ENCODE data around the gene ABCA2.
"Not testable (repeated sequence)": the region's sequence is repeated elsewhere in the genome, so short reads cannot be mapped to it uniquely, and the experiment has no call there.

ABCA2 gene

DNA sequence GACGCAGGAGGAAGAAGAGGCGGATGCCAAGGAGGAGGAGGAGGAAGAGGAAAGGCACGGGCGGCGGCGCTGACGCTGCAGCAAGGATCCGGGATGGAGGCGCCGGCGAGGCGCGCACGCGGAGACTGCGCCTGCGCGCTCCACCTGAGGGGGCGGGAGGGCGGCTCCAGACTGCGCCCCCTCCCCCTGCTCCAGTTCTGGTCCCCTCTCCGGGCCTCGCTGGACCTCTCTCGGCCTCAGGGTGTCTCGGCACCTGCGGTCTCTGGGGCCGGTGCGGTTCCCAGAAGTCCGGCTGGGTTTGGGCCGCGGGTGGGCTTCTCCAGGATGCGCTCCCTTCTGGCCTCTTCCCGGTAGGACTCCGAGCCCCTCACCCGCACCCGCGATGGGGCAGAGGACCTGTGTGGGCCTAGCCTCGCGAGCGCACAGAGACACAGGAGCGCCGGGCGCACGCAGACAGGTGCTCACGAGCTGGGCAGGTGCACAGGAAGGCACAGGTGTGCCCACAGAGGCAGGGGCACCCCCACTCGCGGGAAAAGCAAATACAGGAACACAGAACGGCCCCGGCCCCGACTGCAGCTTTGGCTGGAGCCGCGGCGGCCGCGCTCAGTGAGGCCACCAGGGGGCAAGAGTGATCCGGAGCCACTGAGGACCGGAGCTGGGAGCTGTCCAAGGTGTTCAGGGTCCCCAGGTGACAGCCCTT, 18.2 kb upstream of the ABCA2 start, which contains the start of gene NPDC1:
TSS of gene NPDC1 (minus strand) at position 90 of the 700 bp plus-strand sequence. CDS start 188 bp downstream, outside the sequence.
- in situ Hi-C loops (cut with MboI; ENCODE audit: low sequenced_read_pairs) = no loop called here

- in situ Hi-C loops (cut with MboI; ENCODE audit: low sequenced_read_pairs) = no loop called here
These were observed 17.5 kb upstream of the ABCA2 start for GRCh38 chr9:137045294-137046087.

DNA sequence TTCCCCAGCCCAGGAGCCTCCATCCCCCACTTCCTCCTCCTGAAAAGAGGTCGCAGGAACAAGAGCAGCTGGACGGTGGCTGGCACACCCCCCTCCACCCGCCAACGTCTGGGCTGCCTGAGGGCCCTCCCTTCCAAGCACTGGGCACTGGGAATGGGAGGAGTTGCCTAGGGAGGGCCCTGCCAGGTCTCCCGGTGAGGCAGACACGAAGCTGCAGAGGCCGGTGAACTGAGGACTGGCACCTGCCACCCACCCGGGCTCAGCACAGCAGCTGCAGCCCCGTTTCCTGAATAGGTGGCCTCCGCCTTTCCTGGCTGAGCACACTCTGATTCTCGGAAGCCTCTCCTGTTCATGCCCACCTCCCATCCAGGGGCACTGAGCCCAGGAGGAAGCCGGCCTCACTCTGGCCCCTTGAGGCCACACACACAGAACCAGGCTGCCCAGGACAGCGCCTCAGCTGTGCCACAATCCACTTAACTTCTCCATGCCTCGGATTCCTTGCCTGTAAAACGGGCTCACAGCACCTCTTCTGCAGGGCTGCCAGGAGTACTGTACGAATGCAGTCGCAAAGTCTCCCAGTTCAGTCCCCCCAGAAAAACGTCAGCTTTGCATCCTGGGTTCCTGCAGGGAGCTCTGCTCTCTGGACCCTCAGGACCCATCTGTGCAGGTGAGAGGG, 16.6 kb upstream of the ABCA2 start:
- in situ Hi-C loops (cut with MboI; ENCODE audit: low sequenced_read_pairs) = no loop called here

DNA sequence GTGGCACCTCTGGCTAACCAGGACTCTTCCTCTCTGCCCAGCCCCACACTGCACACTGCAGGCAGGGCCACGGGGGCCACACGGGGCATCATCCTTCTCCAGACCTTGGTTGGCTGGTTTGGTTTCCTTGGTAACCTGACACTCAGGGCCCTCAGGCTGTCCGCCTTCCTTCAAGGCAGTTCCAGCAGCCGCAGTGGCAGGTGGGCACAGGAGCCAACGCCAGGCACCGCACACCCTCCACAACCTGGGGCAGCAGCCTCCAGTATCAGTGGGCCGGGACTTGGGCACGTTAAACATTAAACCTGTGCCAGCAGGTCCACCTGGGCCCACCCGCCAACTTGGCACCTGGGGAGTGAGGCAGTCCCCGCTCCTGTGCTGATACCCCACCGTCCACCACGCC, 16.0 kb upstream of the ABCA2 start:
- in situ Hi-C loops (cut with MboI; ENCODE audit: low sequenced_read_pairs) = no loop called here

DNA sequence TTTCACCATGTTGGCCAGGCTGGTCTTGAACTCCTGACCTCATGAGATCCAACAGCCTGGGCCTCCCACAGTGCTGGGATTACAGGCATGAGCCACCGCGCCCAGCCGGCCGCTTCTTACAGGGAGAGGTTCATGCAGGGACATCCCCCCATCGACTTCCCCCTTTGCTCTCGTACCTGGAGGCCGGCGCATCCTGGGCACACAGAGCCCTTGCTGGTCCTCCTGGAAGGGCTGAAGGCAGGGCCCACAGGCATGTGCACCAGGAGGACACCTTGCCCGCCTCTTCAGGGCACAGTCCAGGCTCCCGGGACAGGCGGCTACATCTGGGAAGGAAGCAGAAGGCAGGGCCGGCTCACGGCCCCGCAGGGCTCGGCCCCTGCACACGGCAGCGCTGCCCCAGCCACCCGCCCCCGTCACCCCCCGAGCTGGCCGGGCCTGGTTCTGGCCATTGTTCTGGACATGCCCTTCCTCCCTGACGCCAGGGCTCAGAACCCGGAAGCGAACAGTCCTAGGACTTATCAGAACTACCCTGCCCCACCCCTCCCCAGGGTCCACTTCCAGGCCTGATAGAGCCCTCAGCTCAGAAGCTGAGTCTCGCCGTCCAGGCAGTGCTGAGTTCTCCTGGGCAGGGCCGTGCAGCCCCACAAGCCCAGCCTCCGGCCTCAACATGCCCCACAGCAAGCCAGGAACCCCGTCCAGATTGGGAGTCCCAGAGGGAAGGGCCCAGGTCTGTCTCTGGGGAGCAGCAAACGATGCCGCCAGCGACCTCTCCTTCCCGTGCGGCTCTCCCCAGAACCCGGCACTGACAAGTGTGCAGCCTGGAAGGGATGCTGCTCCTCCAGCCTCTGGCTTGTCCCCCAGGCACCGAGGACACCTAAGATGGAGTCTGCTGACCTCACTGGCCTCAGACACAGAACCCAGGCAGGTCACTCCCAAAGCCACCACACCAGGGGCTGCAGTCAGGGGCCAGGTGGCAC, 15.0 kb upstream of the ABCA2 start:
- in situ Hi-C loops (cut with MboI; ENCODE audit: low sequenced_read_pairs) = no loop called here

GRCh38 chr9:137041124-137041523, 13.1 kb upstream of the ABCA2 start:
- in situ Hi-C loops (cut with MboI; ENCODE audit: low sequenced_read_pairs) = no loop called here

DNA sequence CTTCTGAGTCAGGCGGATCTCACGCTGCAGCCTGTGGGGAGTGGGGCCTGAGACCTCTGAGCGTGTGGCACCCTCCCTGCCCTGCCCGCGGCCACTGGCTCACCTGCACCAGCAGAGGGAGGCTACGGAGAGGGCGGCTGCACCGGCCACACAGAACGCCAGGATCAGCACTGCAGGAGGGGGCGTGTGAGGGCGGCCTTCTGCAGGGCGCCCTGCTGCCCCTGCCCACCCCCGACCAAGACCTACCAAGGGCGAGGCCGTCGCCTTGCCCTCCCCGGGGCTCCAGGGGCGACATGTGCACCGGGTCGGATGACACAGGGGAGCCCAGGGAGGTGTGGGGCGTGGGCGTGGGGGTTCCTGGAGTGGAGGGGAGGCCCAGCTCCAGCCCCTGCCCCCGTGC, 12.5 kb upstream of the ABCA2 start:
- in situ Hi-C loops (cut with MboI; ENCODE audit: low sequenced_read_pairs) = no loop called here

DNA sequence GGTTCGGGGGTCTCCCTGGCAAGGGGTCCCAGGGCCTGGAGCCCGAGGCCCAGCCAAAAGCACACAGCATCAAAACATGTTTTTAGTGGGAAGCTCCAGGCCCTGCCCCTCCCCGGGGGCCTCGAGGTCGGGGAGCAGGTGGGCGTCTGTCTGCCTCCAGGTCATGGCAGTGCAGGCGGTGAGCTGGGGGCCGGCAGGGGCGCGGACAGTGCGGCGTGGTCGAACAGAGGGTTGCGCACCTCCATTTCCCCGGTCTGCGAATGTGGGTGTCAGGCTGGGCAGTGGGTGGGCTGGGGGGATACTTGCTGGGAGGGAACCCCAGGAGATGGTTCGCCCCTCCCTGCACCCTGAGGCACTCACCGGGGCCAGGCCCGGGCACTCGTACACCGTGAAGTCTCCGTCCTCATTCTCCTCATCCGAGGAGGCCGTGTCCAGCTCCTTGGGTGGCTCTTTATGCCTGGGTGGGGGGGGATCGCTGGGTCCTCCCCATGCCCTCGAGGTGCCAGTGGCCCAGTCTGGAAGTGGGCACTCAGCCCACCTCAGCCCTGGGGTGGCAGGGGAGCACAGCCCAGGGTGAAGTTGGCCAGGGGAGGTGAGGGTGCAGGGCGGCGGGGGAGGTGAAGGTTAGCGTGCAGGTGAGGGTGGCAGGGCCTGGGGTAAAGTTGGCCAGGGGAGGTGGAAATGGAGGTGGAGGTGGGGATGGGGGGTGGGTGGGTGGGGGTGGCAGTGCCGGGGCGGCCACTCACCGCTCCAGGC, 11.8 kb upstream of the ABCA2 start:
- in situ Hi-C loops (cut with MboI; ENCODE audit: low sequenced_read_pairs) = no loop called here

DNA sequence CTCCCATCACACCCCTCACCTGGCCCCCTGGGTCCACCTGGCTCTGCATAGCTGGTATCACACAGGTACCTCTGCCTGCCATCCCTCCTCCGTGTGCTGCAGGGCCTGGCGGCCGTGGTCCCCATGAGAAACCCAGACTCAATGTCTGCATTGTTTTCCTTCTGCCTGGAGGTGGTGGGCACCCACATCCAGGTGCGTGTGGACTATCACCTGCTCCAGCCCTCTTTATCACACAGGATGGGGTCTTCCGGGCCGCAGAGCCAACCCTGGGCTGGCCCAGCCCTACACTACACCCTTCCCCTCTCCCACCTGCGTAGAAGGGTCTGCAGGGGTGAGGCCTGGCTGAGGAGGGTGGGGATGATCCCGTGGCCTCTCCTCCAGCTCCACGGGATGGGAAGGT, 10.9 kb upstream of the ABCA2 start:
- in situ Hi-C loops (cut with MboI; ENCODE audit: low sequenced_read_pairs) = no loop called here

- in situ Hi-C loops (cut with MboI; ENCODE audit: low sequenced_read_pairs) = no loop called here
These were observed 9.4 kb upstream of the ABCA2 start for GRCh38 chr9:137037483-137037882.

DNA sequence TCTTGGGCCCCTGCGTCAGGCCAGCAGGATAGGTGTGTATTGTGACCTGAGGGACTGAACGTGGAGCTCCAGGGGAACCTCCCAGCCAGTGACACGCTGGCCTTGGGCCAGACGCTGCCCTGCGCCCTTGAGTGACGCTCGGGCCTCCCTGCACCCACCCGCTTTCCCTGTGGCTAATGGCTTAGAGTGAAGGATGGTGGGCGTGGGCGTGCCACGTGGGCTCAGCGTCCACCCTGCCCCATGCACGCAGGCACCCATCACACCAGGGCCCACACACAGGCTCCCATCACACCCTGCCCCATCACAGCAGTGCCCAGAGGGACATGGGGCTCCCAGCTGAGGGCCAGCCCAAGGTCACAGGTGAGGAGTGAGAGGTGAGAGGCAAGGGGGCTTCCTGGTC, 9.0 kb upstream of the ABCA2 start:
- in situ Hi-C loops (cut with MboI; ENCODE audit: low sequenced_read_pairs) = no loop called here

DNA sequence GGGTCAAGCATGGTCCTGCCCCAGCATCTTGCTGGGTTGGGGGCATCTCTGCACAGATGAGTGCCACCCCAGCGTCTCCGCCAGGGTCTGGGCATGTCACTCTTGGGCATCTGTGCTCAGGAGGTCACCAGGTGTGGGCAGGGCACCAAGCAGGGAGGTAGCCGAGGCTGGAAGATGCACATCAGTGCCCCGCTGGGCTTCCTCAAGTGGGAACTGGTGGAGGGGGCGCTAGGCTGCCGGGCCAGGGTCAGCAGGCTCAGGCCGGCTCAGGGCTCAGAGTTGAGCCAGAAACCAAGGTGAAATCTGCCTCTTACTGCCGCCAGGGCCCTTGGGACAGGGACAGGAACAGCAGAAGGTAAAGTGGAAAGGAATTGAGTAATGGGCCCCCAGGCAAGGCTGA, 7.9 kb upstream of the ABCA2 start:
- in situ Hi-C loops (cut with MboI; ENCODE audit: low sequenced_read_pairs) = no loop called here

DNA sequence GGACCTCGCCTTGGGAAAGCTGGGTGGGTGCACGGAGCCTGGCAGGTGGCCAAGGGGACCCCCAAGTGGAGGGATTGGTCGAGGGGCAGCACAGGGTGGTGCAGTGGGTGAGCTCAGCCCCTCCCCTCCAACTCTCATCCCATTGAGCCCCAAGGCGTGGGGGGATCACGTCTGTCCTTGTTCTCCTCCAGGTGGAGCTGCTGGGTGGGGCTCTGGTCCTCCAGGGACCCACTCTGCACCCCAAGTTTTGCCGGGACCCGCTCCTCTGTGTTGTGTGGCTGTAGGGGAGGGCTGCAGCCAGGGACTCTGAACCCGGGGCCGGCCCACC, 7.4 kb upstream of the ABCA2 start:
- in situ Hi-C loops (cut with MboI; ENCODE audit: low sequenced_read_pairs) = no loop called here

DNA sequence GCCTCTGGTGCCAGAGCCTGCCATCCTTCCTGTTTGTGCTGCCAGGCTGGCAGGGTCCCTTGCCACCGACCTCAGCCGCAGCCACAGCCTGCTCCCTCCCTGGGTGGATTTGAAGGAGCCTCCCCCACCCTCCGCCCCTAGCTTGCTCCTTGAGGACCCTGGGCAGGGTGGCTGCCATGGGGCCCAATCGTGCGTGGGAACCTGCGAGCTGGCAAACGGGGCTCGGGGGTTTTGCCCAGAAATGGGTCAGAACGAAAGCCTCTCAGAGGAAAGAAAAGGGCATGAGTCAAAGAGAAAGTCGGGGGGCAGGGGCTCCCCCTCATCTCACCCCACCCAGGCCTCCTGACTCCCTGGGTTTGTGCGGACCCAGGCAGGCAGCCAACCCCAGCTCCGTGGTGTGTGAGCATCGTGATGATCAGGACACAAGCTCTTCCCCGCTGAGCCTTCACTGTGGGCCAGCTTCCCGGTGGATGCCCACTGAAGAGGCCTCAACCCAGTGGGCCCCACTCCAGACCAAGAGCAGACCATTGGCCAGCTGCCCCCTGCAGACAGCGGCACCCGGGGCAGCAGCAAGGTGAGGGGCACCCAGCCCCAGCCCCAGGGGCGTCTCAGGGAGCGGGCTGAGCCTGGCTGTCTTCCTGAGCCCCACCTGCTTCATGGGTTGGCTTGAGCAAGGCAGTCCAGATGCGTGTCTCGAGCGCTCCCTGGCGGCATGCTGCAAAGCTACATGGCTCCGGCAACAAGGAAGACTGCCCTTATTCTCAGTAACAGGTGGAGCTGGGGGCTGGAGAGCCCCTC, 6.9 kb upstream of the ABCA2 start:
- in situ Hi-C loops (cut with MboI; ENCODE audit: low sequenced_read_pairs) = no loop called here

DNA sequence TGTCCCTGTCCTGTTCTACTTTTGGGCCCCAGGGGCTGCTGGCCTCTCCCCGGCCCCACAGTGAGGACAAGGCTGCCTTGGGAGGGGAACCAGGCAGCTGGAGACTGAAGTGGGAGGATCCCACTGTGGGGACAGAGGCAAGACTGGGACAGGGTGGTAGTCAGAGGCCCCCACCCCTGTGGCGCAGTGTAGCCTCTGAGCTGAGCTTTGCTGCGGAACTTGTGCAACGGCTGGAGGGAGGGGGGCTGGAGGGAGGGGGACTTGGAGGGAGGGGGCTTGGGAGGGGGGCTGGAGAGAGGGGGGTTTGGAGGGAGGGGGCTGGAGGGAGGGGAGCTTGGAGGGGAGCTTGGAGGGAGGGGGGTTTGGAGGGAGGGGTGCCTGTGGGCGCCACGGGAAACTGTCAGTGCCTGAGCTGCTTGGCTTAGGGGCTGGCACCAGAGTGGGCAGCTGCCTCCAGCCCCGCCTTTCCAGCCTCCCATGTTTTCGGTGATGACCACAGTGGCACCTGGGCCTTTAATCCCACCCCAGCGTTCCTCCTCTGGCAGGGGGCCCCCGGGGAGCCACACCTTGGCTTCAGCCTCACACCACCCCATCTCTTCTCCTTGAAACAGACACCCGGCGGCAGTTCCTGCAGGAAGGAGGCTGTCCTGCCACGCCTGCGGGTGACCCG, 6.1 kb upstream of the ABCA2 start:
- in situ Hi-C loops (cut with MboI; ENCODE audit: low sequenced_read_pairs) = no loop called here

- in situ Hi-C loops (cut with MboI; ENCODE audit: low sequenced_read_pairs) = not testable (repeated sequence)
These were observed 5.4 kb upstream of the ABCA2 start for GRCh38 chr9:137033481-137033880.

GRCh38 chr9:137032858-137033257, 4.8 kb upstream of the ABCA2 start:
- in situ Hi-C loops (cut with MboI; ENCODE audit: low sequenced_read_pairs) = no loop called here

DNA sequence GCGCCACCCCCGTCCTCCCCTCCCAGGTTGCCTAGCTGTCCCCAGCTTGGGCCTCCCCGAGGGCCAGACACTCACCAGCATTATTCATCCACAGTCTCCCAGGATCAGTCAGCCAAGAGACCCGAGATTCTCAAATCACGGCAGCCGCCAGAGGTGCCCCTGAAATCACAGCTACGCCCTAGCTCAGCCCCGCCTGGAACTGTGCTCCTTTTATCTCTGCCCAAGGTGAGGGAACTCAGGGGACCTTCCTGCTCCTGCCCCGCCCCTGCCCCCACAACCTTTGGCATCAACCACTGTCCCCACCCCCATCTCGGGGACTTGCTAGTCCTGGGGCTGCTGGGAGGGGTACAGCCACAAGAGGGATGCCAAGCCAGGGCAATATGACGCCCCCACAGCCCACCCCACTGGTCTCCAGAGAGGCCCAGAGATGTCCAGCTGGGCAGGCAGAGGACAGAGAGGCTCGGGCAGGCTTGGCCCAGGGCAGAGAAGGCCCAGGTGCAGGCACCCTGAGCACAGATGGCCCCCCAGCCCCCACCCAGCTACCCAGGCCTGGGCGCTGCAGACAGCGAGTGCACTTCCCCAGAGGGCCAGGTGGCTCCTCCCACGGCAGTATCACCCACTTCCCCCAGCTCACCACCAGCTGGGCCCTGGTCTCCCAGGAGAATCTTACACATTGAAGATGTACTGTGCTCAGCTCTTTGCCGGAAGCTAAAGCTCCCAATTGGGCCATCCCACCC, 4.0 kb upstream of the ABCA2 start, which contains the start of gene FUT7:
TSS of gene FUT7 (minus strand) at position 185 of the 737 bp plus-strand sequence. CDS start at position 88, 97 bp downstream.
- in situ Hi-C loops (cut with MboI; ENCODE audit: low sequenced_read_pairs) = no loop called here

Measured in hTERT RPE-1 (cell line).